SKM-1 (cell line): Measurements from ENCODE around the gene TBC1D12.
"Not testable (repeated sequence)": the region's sequence is repeated elsewhere in the genome, so short reads cannot be mapped to it uniquely, and the experiment has no call there.

ENCODE experiments used
- DNase-seq: peaks from one replicate; lab custom pipeline; 2025; ENCODE audit not compliant: unreplicated experiment; lab: John Stamatoyannopoulos, UW

The TBC1D12 gene

DNA sequence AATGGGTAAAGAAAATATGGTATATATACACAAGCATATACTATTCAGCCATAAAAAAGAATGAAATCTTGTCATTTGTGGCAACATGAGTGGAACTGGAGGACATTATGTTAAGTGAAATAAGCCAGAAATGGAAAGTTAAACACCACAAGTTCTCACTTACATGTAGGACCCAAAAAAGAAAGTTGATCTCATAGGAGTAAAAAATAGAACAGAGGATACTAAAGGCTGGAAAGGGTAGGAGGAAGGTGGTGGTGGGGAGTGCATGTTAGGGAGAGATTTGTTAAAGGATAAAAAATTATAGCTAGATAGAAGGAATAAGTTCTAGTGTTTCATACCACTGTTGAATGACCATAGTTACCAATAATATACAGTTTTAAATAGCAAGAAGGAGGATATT lies 48.4 kb downstream of the TBC1D12 start:
- DNase-seq: no peak

DNA sequence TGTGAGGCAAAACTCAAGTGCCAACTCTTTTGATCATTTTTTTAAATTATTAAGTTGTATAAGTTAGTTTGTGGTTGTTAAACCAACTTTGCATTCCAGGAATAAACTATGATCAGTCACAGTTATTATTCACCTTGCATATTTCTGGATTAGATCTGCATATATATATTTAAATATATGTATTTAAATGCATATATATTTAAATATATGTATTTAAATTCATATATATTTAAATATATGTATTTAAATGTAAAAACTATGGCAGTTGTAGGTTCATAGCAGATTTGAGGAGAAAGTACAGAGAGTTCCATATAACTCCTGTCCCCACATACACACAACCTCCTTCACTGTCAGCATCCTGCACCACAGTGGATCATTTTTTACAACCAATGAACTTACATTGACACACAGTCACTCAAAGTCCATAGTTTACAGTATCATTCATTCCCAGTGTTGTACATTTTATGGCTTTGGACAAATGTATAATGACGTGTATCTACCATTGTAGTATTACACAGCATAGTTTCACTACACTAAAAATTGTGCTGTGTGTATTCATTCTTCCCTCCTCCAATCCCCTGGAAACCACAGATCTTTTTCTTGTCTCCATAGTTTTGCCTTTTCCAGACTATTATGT lies 49.7 kb downstream of the TBC1D12 start:
- DNase-seq: no peak

DNA sequence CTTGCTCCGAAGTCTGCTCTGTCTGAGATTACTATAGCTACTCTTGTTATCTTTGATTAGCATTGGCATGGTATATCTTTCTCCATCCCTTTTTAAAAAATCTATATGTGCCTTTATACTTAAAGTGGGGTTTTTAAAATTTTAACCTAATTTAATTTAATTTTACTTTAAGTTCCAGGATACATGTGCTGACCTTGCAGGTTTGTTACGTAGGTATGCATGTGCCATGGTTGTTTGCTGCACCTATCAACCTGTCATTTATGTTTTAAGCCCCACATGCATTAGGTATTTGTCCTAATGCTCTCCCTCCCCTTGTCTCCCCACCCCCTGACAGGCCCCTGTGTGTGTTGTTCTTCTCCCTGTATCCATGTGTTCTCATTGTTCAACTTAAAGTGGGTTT lies 54.6 kb downstream of the TBC1D12 start:
- DNase-seq: no peak

DNA sequence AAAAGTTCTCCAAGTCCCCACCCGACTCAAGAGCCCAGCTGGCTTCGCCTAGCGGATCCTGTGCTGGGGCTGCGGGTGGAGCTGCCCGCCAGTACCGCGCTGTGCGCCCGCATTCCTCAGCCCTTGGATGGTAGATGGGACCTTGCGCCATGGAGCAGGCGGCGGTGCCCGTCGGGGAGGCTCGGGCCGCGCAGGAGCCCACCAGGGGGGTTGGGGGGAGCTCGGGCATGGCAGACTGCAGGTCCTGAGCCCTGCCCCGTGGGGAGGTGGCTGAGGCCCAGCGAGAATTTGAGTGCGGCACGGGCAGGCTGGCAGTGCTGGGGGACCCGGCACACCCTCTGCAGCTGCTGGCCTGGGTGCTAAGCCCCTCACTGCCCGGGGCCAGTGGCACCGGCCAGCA lies 57.0 kb downstream of the TBC1D12 start:
- DNase-seq: no peak

DNA sequence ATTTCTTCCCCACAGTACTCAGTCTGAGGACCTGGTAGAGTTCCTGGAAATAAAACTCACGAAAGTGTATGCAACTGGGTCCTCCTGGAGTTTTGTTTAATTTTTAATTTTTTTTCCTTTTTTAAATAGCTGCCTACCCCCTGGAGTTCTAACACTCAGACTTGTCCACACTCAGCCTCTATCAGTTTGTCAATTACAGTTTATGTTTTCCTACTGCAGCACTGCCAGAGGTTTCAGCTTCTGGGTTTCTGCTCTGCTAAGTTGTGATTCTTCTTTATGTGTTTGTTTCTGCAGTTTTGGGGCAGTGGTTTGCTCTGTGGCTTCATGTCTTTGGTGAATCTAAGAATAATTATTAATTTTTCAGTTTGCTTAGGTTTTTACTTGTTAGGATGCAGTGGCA lies 59.2 kb downstream of the TBC1D12 start:
- no peak for DNase-seq

DNA sequence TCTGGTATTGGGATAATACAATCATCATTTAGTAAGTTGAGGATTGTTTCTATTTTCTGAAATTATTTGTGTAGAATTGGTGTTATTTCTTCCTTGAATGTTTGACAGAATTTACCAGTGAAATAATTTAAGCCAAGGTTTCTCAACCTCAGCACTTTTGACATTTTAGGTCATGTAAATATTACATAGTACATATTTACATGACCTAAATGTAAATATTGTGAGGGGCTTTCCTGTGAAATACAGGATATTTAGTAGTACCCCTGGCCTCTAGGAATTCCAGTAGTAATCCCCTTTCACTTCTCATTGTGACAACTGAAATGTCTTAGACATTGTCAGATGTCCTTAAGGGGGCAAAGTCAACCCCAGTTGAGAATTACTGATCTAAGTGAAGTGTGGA lies 59.8 kb downstream of the TBC1D12 start:
- DNase-seq: no peak

DNA sequence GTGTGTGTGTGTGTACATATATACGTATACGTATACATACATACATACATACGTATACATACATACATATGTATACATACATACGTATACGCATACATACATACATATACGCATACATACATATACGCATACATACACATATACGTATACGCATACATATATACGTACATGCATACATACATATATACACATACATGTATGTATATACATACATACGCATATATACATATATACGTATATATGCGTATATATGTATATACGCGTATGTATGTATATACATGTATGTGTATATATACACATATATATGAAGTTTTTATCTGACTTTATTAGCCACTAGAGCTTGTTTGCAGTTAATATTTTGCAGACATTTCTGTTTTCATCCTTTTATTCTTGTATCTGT lies 63.3 kb downstream of the TBC1D12 start:
- DNase-seq: no peak

DNA sequence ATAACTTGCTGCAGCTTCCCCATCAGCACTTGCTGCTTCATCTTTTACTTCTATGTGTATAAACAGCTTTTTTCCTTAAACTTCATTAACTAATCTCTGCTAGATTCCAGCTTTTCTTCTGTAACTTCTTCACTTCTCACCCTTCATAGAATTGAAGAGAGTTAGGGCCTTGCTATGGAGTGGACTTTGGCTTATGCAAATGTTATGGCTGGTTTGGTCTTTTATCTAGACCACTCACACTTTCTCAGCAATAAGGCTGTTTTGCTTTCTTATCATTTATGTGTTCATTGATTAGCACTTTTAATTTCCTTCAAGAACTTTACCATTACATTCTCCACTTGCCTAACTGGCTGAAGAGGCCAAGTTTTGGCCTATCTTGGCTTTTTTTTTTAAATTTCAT lies 79.1 kb downstream of the TBC1D12 start:
- no peak for DNase-seq

DNA sequence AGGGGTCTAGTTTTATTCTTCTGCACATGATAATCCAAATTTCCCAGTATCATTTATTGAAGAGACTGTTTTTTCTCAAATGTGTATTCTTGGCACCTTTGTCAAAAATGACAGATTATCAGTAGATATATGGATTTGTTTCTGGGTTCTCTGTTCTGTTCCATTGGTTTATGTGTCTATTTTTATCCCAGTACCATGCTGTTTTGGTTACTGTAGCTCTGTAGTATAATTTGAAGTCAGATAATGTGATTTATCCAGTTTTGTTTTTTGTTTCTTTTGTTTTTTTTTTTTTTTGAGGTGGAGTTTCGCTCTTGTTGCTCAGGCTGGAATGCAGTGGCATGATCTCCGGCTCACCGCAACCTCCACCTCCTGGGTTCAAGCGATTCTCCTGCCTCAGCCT lies 81.6 kb downstream of the TBC1D12 start:
- no peak for DNase-seq

DNA sequence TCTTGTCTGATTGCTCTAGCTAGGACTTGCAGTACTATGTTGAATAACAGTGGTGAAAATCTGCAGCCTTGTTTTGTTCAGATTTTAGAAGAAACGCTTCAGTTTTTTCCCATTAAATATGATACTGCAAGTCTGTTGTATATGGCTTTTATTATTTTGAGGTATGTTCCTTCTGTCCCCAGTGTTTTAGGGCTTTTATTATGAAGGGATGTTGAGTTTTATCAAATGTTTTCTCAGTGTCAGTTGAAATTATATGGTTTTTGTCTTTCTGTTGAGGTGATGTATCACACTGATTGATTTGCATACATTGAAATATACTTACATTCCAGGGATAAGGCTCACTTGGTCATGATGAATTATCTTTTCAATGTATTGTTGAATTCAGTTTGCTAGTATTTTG lies 82.8 kb downstream of the TBC1D12 start:
- no peak for DNase-seq

DNA sequence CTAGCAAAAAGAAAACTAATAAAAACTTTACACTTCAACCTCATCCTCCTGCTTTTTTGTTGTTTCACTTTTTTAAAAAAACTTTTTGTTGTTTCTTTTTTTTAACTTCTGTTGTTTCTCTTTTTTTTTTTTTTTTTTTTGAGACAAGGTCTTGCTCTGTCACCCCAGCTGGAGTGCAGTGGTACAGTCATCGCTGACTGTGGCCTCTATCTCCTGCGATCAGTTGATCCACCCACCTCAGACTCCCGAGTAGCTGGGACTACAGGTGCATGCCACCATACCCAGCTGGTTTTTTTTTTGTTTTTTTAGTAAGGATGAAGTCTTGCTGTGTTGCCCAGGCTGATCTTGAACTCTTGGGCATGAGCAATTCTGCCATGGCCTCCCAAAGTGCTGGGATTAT lies 85.2 kb downstream of the TBC1D12 start:
- no peak for DNase-seq

DNA sequence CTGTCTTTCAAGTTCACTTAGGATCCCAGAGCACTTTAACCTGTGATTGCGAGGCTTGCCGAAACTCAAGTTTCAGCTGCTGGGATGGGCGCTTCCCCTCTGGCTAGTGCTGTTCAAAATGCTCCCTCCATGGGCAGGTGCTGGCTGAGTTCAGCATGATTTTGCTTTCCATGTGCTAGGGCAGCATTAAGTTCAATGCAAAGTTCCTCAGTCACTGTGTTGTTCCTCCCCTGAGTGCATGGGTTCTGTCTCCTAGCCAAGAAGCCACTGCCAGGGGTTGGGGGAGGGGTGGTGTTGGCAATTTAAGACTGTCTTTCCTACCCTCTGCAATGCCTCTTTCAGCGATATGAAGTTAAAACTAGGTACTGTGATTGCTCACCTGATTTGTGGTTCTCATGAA lies 86.8 kb downstream of the TBC1D12 start:
- DNase-seq: no peak

DNA sequence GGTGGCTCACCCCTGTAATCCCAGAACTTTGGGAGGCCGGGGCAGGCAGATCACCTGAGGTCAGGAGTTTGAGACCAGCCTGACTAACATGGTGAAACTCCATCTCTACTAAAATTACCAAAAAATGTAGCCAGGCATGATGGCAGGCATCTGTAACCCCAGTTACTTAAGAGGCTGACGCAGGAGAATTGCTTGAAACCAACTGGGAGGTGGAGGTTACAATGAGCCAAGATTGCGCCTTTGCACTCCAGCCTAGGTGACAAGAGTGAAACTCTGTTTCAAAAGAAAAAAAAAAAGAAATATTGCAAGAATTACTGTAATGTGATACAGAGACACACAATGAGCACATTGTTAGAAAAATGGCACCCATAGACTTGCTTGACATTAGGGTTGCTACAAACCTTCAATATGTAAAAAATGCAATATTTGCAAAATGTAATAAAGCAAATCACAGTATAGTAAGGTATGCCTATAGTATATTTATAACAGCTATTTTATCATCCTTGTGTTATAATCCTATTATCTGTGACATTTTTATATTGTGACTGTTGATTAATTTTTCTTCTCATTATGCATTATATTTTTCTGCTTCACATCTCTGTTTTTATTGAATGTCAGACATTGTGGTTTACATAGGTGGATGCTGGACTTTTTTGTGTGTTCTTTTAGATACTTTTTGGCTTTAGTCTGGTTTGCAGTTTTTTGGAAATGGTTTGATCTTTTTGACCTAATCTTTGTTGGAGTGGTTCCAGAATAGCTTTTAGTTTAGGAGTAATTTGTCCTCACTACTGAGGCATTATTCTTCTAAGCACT lies 87.8 kb downstream of the TBC1D12 start:
- DNase-seq: no peak

DNA sequence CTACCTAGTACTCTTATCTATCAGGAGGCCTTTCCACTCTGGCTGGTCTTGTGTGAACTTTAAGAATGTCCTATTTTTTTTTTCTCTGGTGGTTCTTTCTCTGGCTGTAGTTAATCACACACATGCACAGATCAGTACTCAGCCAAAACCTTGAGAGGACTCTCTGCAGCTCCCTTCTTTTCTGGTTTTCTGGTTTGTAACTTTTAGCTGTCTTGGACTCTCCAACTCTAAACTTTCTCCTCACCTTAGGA lies 88.4 kb downstream of the TBC1D12 start:
- DNase-seq: no peak

DNA sequence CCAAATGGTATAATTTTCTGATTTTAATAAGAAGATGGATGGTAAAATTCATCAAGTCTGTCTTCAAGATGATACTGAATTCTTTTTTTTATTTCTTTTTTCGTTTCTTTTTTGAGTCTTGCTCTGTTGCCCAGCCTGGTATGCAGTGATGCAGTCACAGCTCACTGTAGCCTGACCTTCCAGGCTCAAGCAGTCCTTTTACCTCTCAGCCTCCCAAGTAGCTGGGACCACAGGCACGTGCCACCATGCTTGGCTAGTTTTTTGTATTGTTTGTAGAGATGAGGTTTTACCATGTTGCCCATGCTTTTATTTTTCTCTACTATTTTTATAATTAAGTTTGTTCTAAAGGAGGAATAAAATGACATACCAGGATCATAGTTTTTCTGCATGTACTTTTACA lies 91.1 kb downstream of the TBC1D12 start:
- DNase-seq: no peak

DNA sequence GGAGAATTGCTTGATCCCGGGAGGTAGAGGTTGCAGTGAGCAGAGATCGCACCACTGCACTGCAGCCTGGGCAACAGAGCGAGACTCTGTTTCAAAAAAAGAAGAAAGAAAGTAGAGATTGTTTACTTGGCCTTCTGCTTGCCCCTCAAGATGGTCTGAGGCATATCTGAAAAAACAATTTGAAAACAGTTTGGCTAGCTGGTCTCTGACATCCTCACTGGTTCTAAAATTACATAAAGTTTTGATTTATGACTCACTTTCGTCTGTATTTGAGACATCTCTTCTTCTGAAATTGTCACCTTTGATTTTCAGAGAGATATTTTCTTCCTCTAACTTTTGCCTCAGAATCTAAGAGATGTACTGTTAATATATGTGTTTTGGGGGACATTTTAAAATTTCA lies 93.7 kb downstream of the TBC1D12 start:
- DNase-seq: no peak

DNA sequence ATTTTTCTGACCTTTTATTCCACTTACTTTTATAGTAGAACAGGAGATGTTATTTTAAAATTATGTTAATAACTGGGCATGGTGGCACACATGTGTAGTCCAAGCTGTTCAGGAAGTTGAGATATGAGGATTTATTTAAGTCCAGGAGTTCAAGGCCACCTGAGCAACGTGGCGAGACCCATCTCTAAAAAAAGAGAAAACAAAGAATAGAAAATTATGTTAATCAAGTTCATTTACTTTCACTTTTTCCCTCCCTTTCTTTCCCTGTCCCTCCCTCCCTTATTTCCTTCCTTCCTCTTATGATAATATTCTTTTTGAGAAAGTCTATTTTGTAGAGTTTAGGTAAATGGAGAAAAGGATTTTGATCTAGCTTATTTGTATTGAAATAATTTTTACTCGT lies 94.3 kb downstream of the TBC1D12 start:
- no peak for DNase-seq

DNA sequence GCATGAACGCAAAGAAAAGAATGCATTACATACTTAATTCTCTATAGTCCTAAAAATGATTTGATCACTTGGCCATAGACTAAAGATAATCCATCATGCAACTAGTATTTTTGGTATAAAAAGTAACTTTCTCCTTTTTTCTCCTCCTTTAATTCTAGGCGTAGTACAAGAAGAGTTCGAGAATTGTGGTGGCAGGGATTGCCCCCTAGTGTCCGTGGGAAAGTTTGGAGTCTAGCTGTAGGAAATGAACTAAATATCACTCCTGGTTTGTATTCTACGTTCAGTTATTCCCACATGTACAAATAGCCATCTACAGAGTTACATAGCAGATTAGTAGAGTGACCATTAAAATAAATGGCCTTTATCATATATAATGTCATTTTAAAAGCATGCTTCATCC lies 97.7 kb downstream of the TBC1D12 start:
- no peak for DNase-seq

DNA sequence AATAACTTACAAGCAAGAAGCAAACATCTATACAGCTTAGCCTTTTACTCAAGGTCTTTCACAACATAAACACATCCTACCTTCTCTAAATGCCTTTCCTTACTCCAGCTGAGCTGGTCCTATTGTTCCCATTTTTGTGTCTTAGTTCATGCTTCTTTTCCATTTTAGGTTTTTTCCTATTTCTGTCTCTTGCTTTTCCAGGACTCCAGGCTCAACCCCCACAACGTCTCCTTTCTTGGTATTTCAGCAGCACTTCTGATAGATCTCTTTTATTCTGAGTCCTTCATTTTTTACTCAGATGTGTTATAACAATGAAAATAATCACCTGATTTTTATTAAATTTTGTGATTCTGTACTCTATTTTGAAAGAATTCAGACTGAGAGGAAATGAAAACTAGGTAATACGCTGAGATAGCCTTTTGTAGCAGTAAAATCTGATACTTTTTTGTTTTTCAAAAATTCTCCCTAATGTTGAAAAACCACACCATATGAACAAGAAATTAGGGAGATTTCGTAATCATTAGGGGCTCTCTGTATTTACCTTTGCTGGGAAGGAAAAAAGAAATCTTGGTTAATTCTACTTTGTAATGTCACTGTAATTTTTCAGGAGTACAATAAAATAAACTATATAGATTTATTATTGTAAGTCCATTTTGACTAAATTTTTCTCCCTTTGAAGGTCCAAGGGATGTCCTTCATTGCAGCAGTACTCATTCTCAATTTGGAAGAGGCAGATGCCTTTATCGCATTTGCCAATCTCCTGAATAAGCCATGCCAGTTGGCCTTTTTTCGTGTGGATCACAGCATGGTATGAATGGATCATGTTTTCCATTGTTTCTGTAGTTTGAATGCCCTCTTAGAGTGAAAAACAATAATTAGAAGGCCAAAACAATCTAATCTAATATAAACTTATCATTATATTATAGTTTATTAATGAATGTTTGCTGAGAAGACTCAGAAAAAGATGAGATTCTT lies 119.2 kb downstream of the TBC1D12 start:
- no peak for DNase-seq

DNA sequence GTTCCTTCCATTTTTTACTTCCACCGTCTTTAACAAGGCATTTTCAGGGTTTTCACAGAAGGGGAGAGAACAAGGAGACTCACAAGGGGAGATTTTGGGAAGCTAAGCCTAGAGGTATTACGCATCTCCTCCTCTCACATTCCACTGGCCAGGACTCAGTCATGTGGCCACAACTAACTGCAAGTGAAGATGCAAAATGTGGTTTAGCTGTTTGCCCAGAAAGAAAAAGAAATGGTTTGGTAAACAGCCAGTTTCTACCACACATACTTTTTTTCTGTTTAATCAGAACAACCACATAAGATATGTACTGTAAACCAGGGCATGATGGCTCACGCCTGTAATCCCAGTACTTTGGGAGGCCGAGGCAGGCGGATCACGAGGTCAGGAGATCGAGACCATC lies 121.8 kb downstream of the TBC1D12 start:
- DNase-seq: no peak

DNA sequence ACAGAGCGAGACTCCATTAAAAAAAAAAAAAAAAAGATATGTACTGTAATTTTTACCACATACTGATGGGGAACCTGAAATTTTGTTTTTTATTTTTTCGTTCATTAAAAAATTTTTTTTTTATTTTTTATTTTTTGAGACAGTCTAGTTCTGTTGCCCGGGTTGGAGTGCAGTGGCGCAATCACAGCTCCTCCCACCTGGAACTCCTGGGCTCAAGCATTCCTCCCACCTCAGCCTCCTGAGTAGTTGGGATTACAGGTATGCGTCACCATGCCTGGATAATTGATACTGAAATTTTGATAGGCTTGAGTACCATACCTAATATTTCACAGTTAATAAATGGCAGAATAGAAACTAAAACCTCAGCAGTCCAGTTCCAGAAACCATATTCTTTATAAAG lies 122.4 kb downstream of the TBC1D12 start:
- no peak for DNase-seq

DNA sequence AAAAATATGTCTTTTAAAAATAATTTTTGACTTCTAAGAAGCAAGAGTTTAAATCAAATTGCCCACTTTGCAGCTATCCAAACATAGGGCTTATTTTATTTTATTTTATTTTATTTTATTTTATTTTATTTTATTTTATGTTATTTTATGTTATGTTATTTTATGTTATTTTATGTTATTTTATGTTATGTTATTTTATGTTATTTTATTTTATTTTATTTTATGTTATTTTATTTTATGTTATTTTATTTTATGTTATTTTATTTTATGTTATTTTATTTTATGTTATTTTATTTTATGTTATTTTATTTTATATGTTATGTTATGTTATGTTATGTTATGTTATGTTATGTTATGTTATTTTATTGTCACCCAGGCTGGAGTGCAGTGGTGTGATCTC lies 129.2 kb downstream of the TBC1D12 start:
- DNase-seq: not testable (repeated sequence)
